Measurements from ENCODE around the gene DMC1.

GRCh38 chr22:38570779-38571364, 889 bp upstream of the DMC1 start:
- TF ChIP-seq CTCF (IDR thresholded peaks at IDR 0.05) (no peak), POLR2A (IDR thresholded peaks at IDR 0.05) (no peak)
